Neural cell (in vitro differentiated cells): ENCODE results near the gene THADA.

Experiments
- EP300 ChIP-seq: fragments of 450-650 bp; conservative IDR thresholded peaks from 2 replicates; pipeline ENCODE4 v1.6.1; 2014; ENCODE audit warnings: antibody characterized with exemption, mild to moderate bottlenecking, moderate library complexity; ENCODE audit not compliant: poor library complexity, severe bottlenecking
- EZH2 ChIP-seq: fragments of 200-600, 300-800 bp; shearing (Covaris generic), sonication (generic); IDR thresholded peaks from 2 replicates; pipeline ENCODE4 v1.6.1; 2014; ENCODE audit warnings: antibody characterized with exemption, low read length, borderline replicate concordance, mild to moderate bottlenecking; ENCODE audit not compliant: insufficient read depth, poor library complexity, severe bottlenecking
- POLR2AphosphoS5 ChIP-seq: IDR thresholded peaks from 2 replicates; pipeline ENCODE4 v1.6.1; 2012
- RAD21 ChIP-seq: fragments of 450-650 bp; conservative IDR thresholded peaks from 2 replicates; pipeline ENCODE4 v1.6.1; 2014; ENCODE audit warnings: antibody characterized with exemption, mild to moderate bottlenecking, moderate library complexity
- SMC3 ChIP-seq: fragments of 450-650 bp; conservative IDR thresholded peaks from 2 replicates; pipeline ENCODE4 v1.6.1; 2014; ENCODE audit warnings: antibody characterized with exemption, mild to moderate bottlenecking, moderate library complexity; ENCODE audit not compliant: poor library complexity
- TAF1 ChIP-seq: IDR thresholded peaks from 2 replicates; pipeline ENCODE4 v1.6.1; 2012; ENCODE audit warnings: low read depth
- TF ChIP-seq, protein P1 (sequence below): fragments of 450-650 bp; IDR thresholded peaks from 2 replicates; pipeline ENCODE4 v1.5.1; 2014; ENCODE audit warnings: antibody characterized with exemption, mild to moderate bottlenecking, moderate library complexity; ENCODE audit not compliant: poor library complexity, severe bottlenecking
- TF ChIP-seq, protein P2 (sequence below): IDR thresholded peaks from 2 replicates; pipeline ENCODE4 v1.6.1; 2012; ENCODE audit warnings: borderline replicate concordance

DNA sequence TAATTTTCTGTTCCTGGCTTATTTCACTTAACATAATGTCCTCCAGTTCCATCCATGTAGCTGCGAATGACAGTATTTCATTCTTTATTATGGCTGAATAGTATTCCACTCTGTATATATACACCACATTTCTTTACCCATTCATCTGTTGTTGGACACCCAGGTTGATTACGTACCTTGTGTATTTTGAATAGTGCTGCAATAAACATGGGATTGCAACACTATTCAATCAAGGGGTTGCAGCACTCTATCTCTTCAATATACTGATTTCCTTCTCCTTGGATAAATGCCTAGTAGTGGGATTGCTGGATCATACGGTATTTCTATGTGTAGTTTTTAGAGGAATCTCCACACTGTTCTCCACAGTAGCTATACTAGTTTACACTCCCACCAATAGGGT, 61.3 kb downstream of the THADA start:
- TF ChIP-seq, protein P1, sequence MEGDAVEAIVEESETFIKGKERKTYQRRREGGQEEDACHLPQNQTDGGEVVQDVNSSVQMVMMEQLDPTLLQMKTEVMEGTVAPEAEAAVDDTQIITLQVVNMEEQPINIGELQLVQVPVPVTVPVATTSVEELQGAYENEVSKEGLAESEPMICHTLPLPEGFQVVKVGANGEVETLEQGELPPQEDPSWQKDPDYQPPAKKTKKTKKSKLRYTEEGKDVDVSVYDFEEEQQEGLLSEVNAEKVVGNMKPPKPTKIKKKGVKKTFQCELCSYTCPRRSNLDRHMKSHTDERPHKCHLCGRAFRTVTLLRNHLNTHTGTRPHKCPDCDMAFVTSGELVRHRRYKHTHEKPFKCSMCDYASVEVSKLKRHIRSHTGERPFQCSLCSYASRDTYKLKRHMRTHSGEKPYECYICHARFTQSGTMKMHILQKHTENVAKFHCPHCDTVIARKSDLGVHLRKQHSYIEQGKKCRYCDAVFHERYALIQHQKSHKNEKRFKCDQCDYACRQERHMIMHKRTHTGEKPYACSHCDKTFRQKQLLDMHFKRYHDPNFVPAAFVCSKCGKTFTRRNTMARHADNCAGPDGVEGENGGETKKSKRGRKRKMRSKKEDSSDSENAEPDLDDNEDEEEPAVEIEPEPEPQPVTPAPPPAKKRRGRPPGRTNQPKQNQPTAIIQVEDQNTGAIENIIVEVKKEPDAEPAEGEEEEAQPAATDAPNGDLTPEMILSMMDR = no peak
- TF ChIP-seq, protein P2, sequence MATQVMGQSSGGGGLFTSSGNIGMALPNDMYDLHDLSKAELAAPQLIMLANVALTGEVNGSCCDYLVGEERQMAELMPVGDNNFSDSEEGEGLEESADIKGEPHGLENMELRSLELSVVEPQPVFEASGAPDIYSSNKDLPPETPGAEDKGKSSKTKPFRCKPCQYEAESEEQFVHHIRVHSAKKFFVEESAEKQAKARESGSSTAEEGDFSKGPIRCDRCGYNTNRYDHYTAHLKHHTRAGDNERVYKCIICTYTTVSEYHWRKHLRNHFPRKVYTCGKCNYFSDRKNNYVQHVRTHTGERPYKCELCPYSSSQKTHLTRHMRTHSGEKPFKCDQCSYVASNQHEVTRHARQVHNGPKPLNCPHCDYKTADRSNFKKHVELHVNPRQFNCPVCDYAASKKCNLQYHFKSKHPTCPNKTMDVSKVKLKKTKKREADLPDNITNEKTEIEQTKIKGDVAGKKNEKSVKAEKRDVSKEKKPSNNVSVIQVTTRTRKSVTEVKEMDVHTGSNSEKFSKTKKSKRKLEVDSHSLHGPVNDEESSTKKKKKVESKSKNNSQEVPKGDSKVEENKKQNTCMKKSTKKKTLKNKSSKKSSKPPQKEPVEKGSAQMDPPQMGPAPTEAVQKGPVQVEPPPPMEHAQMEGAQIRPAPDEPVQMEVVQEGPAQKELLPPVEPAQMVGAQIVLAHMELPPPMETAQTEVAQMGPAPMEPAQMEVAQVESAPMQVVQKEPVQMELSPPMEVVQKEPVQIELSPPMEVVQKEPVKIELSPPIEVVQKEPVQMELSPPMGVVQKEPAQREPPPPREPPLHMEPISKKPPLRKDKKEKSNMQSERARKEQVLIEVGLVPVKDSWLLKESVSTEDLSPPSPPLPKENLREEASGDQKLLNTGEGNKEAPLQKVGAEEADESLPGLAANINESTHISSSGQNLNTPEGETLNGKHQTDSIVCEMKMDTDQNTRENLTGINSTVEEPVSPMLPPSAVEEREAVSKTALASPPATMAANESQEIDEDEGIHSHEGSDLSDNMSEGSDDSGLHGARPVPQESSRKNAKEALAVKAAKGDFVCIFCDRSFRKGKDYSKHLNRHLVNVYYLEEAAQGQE = no peak
- TF ChIP-seq POLR2AphosphoS5 = no peak
- TF ChIP-seq SMC3 = no peak
- TF ChIP-seq EZH2 = no peak
- no peak for TF ChIP-seq RAD21
- no peak for TF ChIP-seq EP300
- TF ChIP-seq TAF1 = no peak
